DMS79 (cell line): ENCODE data around the gene GTPBP3.
"Not testable (repeated sequence)": the region's sequence is repeated elsewhere in the genome, so short reads cannot be mapped to it uniquely, and the experiment has no call there.

Experiments
- DNase-seq: peaks from one replicate; lab custom pipeline; 2025; lab: John Stamatoyannopoulos, UW

GTPBP3 gene, protein sequence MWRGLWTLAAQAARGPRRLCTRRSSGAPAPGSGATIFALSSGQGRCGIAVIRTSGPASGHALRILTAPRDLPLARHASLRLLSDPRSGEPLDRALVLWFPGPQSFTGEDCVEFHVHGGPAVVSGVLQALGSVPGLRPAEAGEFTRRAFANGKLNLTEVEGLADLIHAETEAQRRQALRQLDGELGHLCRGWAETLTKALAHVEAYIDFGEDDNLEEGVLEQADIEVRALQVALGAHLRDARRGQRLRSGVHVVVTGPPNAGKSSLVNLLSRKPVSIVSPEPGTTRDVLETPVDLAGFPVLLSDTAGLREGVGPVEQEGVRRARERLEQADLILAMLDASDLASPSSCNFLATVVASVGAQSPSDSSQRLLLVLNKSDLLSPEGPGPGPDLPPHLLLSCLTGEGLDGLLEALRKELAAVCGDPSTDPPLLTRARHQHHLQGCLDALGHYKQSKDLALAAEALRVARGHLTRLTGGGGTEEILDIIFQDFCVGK

GRCh38 chr19:17336872-17337674 is at the start of gene GTPBP3:
Gene GTPBP3 (plus strand): TSS chr19:17337553. CDS start chr19:17337612, 59 bp downstream.
- DNase-seq: peak; percentile 98

GRCh38 chr19:17289489-17289888 is 47.9 kb upstream of the GTPBP3 start:
- no peak for DNase-seq

- no peak for DNase-seq
Measured at GRCh38 chr19:17292301-17293074, 44.9 kb upstream of the GTPBP3 start.

GRCh38 chr19:17293605-17294004 is 43.7 kb upstream of the GTPBP3 start:
- DNase-seq: no peak

- DNase-seq: no peak
Measured at GRCh38 chr19:17294051-17294891, 43.1 kb upstream of the GTPBP3 start.

DNA sequence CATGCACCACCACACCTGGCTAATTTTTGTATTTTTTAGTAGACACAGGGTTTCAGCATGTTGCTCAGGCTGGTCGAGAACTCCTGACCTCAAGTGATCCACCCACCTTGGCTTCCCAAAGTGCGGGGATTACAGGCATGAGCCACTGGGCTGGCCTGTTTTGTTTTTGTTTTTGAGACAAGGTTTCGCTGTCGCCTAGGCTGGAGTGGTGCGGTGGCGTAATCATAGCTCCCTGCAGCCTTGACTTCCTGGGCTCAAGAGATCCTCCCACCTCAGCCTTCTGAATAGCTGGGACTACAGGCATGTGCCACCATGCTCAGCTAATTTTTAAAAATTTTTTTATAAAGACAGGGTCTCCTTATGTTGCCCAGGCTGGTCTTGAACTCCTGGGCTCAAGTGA is 41.8 kb upstream of the GTPBP3 start:
- DNase-seq: not testable (repeated sequence)

- DNase-seq: no peak
Measured at GRCh38 chr19:17296273-17296672, 41.1 kb upstream of the GTPBP3 start.

- DNase-seq: no peak
Measured at GRCh38 chr19:17296976-17297375, 40.4 kb upstream of the GTPBP3 start.

GRCh38 chr19:17300992-17301619 is 36.2 kb upstream of the GTPBP3 start:
- DNase-seq: no peak

DNA sequence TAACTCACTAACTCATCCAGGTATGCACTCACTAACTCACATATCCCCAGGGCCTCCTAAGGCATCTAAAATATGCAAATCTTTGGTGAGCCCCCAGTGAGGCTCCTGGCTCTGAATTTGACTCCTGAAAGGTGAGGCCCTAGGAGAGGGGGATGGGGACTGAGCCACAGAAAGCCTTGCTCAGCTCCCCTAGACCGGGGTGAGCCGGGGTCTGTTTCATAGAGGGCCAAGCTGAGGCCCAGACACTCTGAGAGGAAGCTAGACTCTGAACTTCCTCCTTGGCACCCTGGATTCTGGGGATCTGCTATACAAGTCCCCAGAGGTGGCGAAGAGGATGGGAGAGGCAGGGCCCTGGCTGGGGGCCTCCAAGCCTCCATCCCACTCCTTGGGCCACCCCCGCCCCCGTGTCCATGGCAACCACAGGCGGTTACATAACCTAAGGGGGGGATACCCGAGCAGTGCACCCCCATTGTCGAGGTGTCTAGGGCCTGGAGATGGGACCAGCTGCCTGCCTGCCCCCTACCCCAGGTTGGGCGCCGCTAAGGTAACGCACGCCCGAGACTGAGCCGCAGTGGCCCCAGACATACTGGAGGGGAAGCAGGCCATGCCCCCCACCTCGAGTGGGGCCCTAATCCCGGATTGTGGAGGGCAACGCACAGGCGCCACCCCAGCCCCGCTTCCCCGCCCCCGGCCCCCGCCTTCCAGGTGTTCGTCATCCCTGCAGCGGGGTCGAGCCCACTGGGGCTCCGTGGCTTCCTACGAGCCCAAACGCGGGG is 34.8 kb upstream of the GTPBP3 start:
- DNase-seq: no peak

- DNase-seq: peak; percentile 85
Measured at GRCh38 chr19:17303167-17303939, 34.0 kb upstream of the GTPBP3 start, which contains the start of gene ABHD8. Gene ABHD8 (minus strand): TSS chr19:17303425. CDS start chr19:17301616, 1,809 bp downstream.

- peak; percentile 68 for DNase-seq
Measured at GRCh38 chr19:17303940-17304267, 33.4 kb upstream of the GTPBP3 start.

- peak; percentile 85 for DNase-seq
Measured at GRCh38 chr19:17304386-17305215, 32.8 kb upstream of the GTPBP3 start.

GRCh38 chr19:17305216-17305516 is 32.2 kb upstream of the GTPBP3 start:
- no peak for DNase-seq

DNA sequence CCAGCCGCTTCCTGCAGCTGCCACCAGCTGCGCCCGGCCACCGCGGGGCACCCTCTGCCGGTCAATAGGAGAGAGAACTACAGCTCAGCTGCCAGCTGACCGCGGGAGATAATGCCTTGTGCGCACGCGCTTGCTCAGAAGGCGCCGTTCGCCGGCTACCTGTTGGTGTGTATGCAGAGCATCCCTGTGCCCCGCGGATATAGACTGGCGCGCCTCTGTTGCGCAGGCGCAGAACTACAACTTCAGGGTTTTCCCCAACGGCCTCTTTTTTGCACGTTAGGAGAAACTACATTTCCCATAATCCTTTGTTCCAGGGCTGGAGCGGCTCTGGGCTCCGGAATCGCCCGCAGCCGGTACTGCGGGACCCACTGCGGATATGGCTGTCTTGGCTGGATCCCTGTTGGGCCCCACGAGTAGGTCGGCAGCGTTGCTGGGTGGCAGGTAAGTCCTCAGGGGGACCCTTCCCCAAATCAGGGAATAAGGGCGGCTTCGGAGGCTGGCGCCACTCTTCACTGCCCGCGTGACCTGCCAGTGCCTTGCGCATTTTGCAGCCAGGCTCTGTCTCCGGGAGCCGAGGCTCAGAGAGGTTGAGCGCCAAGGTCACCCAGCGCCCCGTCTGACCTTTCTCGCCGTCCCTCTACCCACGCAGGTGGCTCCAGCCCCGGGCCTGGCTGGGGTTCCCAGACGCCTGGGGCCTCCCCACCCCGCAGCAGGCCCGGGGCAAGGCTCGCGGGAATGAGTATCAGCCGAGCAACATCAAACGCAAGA is 31.7 kb upstream of the GTPBP3 start, which contains the start of gene MRPL34:
TSS of gene MRPL34 (plus strand) at position 356 of the 768 bp plus-strand sequence. CDS start at position 377, 21 bp downstream.
- DNase-seq: peak; percentile 99

- no peak for DNase-seq
Measured at GRCh38 chr19:17306285-17306714, 31.1 kb upstream of the GTPBP3 start.

DNA sequence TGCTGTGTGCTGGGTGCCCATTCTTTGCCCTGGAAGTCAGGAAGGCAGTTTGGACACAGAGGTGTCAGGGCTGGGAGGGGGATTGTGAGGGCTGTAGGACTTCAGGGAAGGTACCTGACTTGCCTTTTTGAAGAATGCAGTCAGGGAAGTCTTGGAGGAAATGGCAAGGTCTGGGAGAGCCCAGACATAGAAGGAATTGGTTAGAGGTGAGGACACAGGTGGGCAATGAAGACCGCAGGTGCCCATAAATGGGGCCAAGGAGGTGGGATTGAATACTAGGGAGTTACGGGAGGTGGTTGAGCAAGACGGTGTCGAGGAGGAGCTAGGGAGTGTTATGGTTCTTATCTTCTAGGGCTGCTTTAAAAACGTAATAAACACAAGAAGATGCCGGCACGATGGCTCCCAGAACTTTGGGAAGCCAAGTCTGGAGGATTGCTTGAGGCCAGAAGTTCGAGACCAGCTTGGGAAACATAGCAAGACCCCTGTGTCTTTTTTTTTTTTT is 29.4 kb upstream of the GTPBP3 start:
- no peak for DNase-seq
